Measurements from ENCODE around the gene CCR6.
"Not testable (repeated sequence)": the region's sequence is repeated elsewhere in the genome, so short reads cannot be mapped to it uniquely, and the experiment has no call there.

DNA sequence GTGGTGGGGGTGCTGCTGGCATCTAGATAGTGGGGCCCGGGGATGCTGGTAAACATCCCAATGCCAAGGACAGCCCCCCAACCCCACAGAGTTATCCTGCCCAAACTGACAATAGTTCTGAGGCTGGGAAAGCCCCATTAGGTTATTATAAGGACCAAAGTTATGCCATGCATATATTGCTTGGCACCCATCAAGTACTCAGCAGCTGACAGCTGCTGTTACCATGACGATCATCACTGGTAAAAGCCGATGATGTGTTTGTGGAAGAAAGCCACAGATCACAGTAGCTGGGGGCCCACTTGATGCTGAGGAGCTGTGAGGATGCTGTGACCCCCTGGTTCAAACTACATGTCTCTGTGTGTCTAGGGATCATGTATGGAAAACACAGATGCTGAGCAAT, 62.2 kb downstream of the CCR6 start:
- TF ChIP-seq, protein P1, sequence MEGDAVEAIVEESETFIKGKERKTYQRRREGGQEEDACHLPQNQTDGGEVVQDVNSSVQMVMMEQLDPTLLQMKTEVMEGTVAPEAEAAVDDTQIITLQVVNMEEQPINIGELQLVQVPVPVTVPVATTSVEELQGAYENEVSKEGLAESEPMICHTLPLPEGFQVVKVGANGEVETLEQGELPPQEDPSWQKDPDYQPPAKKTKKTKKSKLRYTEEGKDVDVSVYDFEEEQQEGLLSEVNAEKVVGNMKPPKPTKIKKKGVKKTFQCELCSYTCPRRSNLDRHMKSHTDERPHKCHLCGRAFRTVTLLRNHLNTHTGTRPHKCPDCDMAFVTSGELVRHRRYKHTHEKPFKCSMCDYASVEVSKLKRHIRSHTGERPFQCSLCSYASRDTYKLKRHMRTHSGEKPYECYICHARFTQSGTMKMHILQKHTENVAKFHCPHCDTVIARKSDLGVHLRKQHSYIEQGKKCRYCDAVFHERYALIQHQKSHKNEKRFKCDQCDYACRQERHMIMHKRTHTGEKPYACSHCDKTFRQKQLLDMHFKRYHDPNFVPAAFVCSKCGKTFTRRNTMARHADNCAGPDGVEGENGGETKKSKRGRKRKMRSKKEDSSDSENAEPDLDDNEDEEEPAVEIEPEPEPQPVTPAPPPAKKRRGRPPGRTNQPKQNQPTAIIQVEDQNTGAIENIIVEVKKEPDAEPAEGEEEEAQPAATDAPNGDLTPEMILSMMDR (conservative IDR thresholded peaks at IDR 0.05 in 1 of 2, IDR thresholded peaks at IDR 0.05 in 1 of 2; ENCODE audit: low read depth in 1 of 2, low read length in 2 of 2) = not testable (repeated sequence)
- not testable (repeated sequence) for TF ChIP-seq EZH2 (IDR thresholded peaks at IDR 0.05; ENCODE audit: low read length, missing control alignments)
